Measurements from ENCODE around the gene ATG2B.

The ATG2B gene

DNA sequence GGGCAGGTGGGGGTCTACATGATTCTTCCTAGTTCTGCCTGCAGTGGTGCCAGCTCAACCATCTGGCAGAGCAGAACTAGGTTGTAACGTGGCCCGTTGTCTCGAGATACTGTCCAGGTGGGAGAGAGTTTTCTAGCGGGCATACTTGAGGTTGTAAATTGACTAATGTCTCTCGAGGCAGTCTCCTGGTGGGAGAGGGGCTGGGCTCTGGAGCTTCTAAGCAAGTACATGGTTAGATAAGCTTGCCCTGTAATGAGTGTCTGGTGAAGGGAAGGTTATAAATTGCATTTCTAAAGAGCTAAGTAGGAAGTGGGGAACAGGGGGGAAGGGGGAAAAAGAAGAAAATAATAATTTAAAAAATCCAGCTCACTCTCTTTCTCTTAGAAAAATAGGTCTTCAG, 89.0 kb downstream of the ATG2B start:
- peak in 1 of 56 donors; percentile 8 for DNase-seq

DNA sequence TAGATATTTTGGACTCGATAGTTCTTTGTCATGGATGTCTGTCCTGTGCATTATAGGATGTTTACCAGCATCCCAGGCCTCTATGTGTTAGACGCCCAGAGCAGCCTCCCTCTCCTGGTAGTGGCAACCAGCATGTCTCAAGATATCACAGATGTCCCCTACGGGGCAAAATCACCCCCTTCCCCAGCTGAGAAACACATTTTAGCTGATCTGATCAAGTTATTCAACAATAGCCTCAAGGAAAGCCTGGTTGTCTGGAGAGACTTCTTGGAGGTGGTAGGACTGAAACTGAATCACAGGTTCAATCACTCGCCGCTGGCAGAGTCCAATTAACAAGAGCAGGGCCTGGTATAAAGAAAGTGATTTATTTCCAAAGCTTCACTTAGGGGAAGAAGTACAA, 89.5 kb downstream of the ATG2B start:
- no peak for DNase-seq

DNA sequence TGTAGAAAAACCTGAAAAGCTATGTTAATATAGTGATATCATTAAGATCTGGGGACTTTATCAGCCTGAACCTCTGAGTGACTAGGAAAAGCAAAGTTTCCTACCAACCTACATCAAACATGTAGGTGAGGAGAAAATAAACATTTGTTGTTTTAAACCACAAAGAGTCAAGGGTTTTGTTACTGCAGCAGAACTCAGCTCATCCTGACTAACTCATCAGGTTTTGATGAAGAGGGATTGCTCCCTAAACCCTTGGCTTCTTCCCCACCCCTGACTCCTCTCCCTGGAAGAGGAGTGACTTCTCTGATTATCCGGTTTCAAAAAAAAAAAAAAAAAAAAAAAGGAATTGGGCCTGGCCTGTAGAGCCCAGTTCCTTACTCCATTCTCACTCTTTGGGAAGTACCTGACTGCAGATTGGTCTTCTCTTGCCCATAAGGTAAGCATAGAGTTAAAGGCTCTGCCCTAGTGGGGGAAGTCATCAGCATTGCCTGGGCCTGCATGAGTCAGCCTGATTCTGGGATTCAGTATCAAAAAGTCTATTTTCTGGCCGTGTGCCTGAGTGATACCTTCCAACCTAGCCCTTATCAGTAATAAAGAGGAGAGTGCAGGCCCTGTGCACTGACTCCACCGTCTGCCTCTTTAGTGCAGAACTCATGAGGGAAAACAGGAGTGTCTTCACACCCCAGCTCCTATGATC, 90.2 kb downstream of the ATG2B start:
- DNase-seq, result no peak

DNA sequence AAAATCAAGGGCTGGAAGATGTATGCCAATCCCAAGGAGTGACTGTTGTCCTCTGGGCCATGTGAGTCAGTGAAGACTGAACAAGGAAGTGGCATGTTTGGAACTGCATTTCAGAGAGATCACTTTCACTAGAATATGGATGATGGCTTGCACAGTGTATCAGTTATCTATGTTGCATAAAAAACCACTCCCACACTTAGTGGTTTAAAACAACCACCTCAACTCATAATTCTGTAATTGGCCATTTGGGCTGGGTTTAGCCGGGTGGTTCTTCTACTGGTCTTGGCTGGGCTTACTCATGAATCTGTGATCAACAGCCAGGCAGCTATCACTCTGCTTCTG, 91.7 kb downstream of the ATG2B start:
- no peak for DNase-seq

DNA sequence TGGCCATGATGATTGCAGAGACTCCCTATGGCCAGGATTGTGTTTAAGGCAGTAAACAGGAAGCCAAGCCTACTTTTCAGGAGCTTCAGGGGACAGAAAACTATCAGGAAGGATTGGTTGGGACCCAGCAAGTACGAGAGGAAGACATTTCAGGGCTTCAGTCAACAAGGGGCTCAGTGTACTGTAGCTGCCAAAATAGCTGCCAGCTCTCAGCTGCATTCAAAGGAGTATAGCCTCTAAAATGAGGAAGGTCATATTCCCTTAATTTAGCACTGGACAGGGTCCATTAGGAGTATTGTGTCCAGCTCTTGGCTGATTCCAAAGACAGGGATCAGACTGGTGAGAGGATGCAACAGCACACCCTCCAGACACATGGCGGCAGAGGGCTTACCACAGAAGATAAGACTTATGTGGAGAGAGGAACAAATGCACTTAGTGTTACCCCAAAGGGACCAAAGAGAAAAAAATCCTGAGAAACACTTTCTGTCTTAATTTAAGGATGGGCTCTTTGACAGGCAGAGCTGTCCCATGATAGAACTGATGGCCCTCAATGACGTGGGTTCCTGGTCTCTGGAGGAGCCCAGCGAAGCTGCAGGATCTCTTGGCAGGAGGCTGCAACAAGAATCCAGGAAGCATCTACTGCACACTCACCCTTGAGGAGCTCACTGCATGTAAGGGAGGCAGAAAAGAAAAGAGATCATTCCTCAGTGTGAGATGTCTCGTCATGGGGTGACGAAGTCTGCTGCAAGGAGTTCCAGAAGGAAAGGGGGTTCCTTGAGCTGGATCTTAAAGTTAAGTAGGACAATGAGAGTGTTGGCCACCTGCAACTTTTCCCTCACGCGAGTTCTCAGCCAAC, 92.3 kb downstream of the ATG2B start:
- DNase-seq, result no peak

DNA sequence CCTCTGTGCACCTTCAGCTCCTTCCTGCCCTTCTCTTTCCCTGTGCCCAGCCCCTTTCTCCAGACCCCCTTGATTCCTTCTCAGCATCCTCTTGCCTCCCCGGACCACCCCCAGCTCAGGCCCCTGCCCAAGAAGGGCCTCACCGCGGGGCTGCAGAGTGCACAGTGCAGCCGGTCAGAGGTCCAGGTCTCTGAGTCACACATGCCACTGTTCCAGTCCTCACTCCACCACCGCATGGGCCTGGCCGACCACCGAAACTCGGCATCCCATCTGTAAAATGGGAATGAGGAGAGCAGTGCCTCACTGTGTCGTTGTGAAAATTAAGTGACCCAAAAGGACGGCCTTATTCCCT, 93.8 kb downstream of the ATG2B start:
- no peak for DNase-seq

DNA sequence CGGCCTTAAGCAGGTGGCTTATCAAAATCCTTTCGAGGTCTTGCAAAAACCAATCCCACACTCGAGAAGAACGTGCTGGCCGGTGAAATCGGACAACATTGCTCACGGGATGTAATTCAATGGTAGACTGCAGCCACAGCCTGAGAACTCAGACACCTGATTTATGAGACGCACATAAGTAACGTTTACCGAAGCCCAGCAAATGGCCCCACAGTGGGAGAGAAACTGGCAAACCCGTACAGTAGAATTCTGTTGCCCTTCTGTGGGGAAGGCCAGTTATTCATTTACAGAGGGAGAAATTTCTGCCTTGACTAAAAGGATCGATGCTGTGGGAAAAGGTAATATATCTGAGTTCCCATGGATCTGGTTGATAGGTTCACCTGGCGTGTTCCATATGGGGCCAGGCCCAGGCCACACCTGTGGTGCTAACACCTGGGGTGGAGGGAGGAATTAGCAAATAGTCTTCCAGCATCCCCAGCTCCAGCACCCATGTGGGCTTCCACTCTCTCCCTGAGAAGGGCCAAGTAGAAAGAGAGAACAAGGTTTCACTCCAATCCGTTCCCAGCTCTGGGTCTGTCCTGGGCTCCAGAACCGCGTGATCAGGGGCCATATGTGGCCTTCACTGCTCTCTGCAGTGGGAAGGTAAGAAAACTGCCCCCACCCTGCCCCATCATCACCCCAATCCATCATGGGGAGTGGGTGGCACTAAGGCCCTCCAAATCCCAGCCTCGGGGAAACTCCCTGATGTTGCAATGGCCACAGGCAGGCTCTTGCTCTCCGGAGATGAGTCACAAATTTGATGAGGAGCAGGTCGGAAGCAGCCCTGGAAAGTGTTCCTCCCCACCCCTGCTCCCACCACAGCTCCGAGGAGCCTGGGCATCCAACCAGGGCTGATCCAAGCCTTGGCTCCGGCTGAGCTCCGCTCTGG, 94.4 kb downstream of the ATG2B start:
- DNase-seq, result no peak

DNA sequence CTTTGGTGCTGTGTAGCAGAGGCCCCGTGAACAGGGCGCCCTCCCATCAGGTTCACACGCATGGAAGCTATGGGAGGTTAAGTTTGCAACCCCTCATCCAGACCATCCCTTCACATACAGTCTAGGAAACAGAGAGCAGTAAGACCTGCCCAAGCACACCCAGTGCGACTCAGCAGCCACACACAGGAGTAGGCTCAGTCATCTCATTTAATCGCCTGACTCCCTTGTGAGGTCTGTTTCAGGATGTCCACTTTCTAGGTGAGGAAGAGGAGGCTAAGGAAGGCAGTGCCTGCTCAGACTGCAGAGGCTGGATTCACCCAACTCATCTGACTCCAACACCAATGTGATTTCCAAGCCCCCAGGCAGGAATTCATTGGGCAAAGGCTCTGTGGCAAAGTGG, 95.2 kb downstream of the ATG2B start:
- no peak for DNase-seq

DNA sequence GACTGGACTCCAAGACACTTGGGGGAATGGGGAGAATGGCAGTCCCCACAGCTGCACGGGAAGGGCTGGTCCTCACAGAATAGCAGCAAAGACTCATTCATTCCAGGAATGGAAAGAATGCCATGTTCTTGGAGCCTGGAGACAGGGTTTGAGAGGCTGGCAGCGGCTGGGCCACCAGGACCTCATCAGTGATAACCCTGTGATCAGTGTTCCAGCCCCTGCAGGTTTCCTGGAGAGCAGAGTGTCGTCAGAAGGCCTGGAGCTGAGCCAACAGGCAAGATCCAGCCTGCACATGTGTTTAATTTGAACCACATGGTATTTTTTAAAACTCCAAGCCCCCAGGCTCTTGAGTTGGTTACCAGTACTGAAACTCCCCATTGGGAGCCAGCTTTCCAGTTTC, 95.8 kb downstream of the ATG2B start:
- DNase-seq, result no peak

DNA sequence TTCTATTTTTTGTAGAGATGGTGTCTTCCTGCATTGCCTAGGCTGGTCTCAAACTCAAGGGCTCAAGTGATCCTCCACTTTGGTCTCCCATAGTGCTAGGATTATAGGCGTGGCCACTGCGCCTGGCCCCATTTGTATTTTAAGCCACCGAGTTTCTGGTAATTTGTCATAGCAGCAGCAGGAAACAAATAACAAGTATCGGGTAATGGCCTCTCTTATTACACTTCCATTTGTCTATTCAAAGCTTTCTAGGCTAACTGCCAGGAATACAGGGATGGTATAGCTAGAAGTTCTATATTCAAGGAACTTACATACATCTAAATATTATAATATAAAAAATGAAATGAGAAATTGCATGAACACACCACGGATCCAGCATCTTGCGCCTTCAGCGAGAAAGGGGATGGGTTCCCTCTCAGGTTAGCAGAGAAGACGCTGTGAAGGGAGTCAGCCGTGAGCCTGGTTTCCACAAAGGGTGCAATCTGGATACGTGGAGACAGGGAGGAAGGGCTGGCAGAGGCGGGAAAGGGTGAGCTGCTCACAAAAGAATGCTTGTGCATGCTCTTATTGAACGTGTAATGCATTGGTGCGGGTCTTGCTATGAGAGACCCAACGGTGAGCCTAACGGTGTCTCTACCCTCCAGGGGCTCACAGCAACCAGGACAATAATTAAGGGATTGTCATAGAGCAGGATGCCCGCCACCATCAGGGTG, 97.6 kb downstream of the ATG2B start:
- DNase-seq, result no peak

DNA sequence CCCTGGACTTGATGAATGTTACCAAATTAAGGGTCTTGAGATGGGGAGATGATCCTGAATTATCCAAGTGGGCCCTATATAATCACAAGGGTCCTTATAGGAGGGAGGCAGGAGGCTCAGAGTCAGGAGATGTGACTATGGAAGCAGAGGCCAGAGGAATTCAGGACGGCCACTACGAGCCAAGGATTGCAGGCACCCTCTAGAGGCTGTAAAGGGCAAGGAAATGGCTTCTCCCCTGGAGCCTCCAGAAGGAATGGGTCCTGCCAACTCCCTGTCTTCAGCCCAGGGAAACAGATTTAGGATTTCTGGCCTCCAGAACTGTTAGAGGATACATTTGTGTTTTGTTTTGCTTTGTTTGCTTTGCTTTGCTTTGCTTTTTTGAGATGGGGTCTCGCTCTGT, 98.3 kb downstream of the ATG2B start:
- DNase-seq, result no peak

DNA sequence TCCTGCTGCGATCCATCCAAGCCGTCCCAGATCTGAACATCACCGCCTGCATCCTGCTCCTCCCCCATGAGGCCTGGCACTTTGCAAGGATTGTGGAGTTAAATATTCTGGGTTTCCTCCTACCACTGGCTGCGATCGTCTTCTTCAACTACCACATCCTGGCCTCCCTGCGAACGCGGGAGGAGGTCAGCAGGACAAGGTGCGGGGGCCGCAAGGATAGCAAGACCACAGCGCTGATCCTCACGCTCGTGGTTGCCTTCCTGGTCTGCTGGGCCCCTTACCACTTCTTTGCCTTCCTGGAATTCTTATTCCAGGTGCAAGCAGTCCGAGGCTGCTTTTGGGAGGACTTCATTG, 99.0 kb downstream of the ATG2B start:
- DNase-seq, result no peak

DNA sequence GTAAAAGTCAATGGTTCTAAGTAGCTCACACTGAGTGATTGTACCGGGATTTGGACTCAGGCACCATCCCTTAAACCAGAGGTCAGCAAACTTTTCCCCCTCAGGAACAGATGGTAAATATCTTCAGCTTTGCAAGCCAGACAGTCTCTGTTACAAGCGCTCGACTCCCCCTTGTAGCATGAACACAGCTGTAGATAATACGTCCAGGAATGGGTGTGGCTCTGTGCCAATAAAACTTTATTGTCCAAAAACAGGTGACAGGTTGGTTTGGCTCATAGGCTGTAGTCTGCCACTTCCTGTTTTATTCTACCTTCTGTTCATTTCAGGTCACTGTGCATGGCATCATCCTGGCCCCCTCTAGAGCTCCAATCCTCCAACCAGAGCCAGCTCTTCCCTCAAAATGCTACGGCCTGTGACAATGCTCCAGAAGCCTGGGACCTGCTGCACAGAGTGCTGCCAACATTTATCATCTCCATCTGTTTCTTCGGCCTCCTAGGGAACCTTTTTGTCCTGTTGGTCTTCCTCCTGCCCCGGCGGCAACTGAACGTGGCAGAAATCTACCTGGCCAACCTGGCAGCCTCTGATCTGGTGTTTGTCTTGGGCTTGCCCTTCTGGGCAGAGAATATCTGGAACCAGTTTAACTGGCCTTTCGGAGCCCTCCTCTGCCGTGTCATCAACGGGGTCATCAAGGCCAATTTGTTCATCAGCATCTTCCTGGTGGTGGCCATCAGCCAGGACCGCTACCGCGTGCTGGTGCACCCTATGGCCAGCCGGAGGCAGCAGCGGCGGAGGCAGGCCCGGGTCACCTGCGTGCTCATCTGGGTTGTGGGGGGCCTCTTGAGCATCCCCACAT, 99.6 kb downstream of the ATG2B start:
- DNase-seq, result no peak

DNA sequence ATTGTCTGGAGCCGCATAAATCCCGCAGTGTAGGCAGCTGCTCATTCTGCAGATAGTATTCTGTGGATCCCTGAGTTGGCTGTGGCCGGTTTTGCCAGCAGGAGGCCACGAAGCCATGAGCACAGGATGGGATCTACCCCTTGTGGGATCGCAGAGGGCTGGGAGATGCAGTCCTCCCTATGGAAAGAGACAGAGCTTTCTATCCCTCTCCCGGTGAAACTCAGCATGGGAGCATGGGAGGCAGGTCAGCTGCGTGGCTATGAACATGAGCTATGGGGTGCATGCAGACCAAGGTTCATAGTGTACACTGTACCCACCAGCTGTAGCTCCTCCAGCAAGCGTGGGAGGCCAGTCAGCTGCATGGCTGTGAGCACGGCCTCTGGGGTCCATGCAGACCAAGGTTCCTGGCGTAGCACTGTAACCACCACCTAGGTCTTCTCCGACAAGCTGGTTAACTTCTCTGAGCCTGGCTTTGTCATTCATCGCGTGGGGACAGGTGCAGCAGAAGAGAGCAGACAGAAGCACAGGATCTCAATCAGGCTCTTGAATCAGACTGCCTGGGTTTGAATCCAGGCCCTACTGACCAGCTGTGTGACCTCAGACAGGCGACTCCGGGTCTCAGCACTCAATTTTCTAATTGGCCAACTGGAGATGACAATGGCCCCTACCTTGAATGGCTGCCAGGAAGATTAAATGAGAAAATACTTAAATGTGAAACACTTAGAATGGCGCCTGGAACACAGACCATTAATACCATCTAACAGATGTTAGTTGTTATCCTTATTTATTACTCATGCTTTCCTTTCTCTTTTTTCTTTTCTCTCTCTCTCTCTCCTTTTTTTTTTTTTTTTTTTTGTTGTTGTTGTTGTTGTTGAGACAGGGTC, 101.1 kb downstream of the ATG2B start:
- DNase-seq, result no peak

DNA sequence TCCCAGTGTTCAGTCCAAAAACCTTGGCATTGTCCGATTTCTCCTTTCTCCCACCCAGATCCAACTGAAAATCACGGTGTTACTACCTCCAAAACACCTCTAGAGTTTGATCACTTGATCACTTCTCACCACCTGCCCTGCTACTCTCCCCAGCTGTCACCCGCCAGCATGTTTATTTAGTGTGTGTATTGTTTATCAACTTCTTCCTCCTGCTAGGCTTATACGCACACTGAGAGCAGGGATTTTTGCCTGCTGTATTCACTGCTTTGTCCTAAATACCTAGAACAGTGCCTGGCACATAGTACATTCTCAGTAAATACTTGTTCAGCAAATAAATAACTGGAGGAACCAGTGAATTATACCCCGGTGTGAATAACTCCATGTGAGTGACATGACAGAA, 102.1 kb downstream of the ATG2B start:
- DNase-seq, result no peak

DNA sequence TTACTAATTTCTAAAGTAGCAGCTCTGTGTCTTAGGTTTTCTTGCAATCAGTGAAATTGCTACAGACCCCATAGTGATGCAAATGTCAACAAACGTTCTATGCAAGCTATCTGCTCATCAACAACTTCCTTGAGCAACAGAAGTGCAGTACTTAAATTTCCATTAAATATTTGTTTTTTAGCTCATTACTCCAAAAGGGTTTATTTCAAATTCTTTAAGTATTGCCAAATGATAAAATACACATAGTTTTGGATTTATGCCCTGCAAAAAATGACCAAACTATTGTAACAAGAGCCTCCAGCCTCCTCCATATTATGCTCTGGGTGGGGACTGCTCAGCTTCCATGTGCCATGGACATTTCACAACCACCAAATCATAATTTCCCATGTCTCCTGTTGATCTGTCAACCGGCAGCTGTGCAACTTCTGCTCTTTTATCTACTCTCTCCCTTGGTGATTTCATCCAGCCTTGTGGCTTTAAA, 102.8 kb downstream of the ATG2B start:
- no peak for DNase-seq

DNA sequence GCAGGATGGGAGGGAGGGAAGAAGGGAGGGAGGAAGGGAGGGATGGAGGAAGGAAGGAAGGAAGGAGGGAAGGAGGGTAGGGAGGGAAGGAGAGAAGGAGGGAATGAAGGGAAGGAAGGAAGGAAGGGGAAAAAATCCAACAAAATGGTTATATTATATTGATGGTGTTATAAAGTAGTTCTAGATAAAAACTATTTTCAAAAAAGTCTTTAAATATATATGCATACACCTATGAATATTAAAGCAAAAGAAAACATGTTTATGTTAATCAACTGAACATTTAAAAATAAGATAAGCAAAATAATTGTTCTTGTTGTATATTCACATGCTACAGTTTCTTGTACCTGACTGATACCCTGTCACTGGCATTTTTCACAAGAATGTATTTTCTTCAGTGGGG, 105.2 kb downstream of the ATG2B start:
- DNase-seq, result no peak

DNA sequence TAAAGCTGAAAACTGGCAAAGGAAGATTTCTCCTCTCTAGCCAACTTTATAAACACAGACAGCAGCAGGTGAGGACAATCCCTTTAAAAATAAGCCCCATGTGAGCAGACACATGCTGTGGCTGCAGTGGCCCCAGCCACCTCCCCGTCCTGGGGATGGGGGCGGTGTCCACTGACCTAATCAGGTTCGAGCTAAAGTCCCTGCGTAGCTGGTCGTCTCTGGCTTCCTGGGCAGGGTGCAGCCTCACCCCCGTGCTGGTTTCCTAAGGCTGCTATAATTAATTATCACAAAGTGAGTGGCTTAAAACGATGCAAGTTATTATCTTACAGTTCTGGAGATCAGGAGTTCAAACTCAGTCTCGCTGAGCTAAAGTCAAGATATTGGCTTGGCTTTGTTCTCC, 106.1 kb downstream of the ATG2B start:
- DNase-seq, result no peak

DNA sequence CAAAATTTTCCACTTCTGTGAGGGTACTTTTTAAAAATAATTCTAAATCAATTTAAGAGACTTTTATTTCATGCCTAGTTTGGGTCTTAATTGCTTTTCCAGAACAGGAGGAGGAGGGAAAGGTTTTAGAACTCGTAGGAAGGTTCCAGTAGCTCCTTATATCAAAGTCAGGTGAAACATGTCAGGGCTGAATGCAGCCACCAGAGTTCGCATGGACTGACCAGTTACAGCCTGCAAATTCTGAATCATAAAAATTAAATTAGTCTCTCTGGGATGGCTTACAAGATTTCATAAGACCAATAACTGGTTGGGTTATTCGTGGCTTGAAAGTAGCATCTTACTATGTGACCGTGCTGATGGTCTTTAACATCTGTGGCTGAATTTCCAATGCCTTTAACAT, 106.7 kb downstream of the ATG2B start:
- no peak for DNase-seq
